ENCODE measurements around the gene OR10Z1. TPM values are rescaled to one million over a fixed set of nuclear protein-coding genes. Genes with fewer than 3 reads are reported as not detected.

Gene OR10Z1
- total and polyA plus RNA-seq, 8 donors = not detected

DNA sequence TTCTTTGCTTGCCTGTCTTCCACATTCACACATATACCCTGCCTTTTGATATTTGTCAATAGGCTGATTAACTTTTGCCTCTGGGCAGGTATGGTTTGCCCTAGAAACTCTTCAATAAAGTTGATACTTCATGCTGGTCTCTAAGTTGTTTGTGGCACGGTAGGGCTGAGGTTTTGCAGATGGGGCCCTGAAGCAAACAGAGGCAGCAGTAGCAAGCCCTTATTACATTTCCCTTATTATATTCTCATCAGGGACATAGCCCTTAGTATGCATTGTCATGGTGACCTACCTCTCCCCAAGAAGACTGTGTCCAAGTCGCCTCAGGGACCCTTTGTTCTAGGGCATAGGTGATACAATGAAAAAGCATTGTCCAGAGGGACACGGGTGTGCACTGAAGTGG, 34.6 kb upstream of the OR10Z1 start, which contains the start of gene OR6P1:
Gene OR6P1, minus strand, starts transcription at position 101 of the 400 bp plus-strand sequence. CDS start 6,976 bp downstream, outside the sequence.
- Histone ChIP-seq H3K27ac (no peak within 1 kb of the TSS), H3K36me3 (no peaks in the 10 kb centered on the region), H3K9me3 (no peaks in the 10 kb centered on the region), H3K4me1 (no peaks in the 10 kb centered on the region), H3K27me3 (no peaks in the 10 kb centered on the region), H3K4me3 (no peak within 1 kb of the TSS)
- no peak for TF ChIP-seq POLR2AphosphoS5 (IDR thresholded peaks at IDR 0.05)
- TF ChIP-seq, protein P1, sequence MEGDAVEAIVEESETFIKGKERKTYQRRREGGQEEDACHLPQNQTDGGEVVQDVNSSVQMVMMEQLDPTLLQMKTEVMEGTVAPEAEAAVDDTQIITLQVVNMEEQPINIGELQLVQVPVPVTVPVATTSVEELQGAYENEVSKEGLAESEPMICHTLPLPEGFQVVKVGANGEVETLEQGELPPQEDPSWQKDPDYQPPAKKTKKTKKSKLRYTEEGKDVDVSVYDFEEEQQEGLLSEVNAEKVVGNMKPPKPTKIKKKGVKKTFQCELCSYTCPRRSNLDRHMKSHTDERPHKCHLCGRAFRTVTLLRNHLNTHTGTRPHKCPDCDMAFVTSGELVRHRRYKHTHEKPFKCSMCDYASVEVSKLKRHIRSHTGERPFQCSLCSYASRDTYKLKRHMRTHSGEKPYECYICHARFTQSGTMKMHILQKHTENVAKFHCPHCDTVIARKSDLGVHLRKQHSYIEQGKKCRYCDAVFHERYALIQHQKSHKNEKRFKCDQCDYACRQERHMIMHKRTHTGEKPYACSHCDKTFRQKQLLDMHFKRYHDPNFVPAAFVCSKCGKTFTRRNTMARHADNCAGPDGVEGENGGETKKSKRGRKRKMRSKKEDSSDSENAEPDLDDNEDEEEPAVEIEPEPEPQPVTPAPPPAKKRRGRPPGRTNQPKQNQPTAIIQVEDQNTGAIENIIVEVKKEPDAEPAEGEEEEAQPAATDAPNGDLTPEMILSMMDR (IDR thresholded peaks at IDR 0.05) = no peak
- no peak for TF ChIP-seq POLR2A (IDR thresholded peaks at IDR 0.05)
- no peak for TF ChIP-seq EP300 (IDR thresholded peaks at IDR 0.05)
- DNase-seq = no peak
- intact Hi-C loops (cut with DNase I; ENCODE audit: low total_unique reads) = no loop called here
- WGBS, 5 donors = 59 to 76% (median 67%) methylated on average over 3 of the region's 3 CpGs

DNA sequence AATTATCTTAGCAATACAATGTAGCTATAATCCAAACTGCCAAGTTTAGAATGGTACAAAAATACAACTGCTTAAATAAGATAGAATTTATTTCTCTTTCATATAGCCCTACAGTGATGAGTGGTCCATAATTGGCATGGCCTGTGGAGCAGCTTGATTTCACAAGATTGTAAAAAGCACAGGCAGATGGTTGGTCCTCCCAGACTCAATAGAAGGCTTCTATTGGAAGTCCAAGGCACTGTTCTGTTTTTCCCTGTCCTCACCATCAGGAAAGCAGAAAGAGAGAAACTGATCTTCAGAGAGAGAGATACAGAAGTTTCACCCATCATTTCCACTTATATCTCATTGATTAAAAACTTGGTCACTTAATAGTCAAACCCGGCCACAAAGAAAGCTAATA, 32.8 kb upstream of the OR10Z1 start:
- no peak overlapping the region for H3K27ac ChIP-seq
- no peaks in the 10 kb centered on the region for H3K9me3 ChIP-seq
- H3K4me1 ChIP-seq = no peaks in the 10 kb centered on the region
- no peak for TF ChIP-seq POLR2A (IDR thresholded peaks at IDR 0.05)
- no peak for TF ChIP-seq EP300 (IDR thresholded peaks at IDR 0.05)
- TF ChIP-seq POLR2AphosphoS5 (IDR thresholded peaks at IDR 0.05) = no peak
- TF ChIP-seq, protein P1 (IDR thresholded peaks at IDR 0.05) = no peak
- no peak overlapping the region for H3K4me3 ChIP-seq
- H3K27me3 ChIP-seq = no peaks in the 10 kb centered on the region
- intact Hi-C loops (cut with DNase I; ENCODE audit: low total_unique reads) = no loop called here
- 75 to 89% (median 83%) methylated on average over 1 of the region's 1 CpG for WGBS, 5 donors
- DNase-seq = no peak
- no peaks in the 10 kb centered on the region for H3K36me3 ChIP-seq

DNA sequence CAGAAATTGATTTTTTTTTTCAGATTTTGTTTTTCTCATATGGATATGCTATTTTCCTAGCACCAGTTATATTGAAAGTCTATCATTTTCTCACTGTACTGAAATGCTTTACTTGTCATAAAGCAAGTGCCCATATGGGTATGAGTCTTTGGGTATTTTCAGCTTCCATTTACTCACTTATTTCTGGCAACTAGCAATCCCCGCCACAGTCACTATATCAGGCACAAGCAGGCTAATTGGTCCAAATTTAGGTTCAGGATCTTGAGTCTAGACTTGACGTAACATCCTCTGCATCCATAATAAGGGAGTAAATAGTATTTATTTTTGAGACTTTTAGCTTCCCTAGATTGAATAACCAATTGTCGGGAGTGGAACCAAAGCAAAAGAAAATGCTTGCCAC, 27.5 kb upstream of the OR10Z1 start:
- TF ChIP-seq POLR2AphosphoS5 (IDR thresholded peaks at IDR 0.05) (no peak), POLR2A (IDR thresholded peaks at IDR 0.05) (no peak), EP300 (IDR thresholded peaks at IDR 0.05) (no peak)
- TF ChIP-seq, protein P1 (IDR thresholded peaks at IDR 0.05) = no peak
- no peaks in the 10 kb centered on the region for H3K4me1 ChIP-seq
- no peak for DNase-seq
- no peaks in the 10 kb centered on the region for H3K36me3 ChIP-seq
- H3K27ac ChIP-seq = no peak overlapping the region
- no peak overlapping the region for H3K4me3 ChIP-seq
- 85 to 94% (median 92%) methylated on average over 3 of the region's 3 CpGs for WGBS, 5 donors
- H3K9me3 ChIP-seq = no peaks in the 10 kb centered on the region
- intact Hi-C loops (cut with DNase I; ENCODE audit: low total_unique reads) = no loop called here
- H3K27me3 ChIP-seq = no peaks in the 10 kb centered on the region

DNA sequence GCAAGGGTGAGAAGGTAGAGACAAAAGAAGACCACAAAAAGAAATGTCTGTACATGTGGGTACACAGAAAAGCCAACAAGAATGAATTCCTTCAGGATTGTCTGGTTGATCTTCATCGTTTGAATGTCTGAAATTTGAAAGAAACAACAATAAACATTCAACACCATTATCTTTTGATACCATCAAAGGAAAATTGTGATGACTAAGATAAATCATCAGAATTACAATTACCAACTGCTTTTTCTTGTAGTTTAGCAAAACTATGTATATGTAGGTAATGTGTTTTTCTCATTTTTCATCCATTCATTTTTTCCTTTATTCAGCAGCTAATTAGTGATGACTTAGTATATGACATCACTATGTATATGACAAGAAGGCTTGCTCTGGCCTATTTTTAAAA, 25.3 kb upstream of the OR10Z1 start, which contains the start of gene OR10X1:
Gene OR10X1, minus strand, starts transcription at position 167 of the 400 bp plus-strand sequence. Its CDS starts 0 bp downstream, at position 167.
- Histone ChIP-seq H3K36me3 (no peaks in the 10 kb centered on the region), H3K4me1 (no peaks in the 10 kb centered on the region), H3K9me3 (no peaks in the 10 kb centered on the region), H3K27ac (no peak within 1 kb of the TSS), H3K27me3 (no peaks in the 10 kb centered on the region), H3K4me3 (no peak within 1 kb of the TSS)
- intact Hi-C loops (cut with DNase I; ENCODE audit: low total_unique reads) = no loop called here
- WGBS, 5 donors = 55 to 72% (median 63%) methylated on average over 1 of the region's 1 CpG
- TF ChIP-seq POLR2A (IDR thresholded peaks at IDR 0.05) (no peak), EP300 (IDR thresholded peaks at IDR 0.05) (no peak), POLR2AphosphoS5 (IDR thresholded peaks at IDR 0.05) (no peak)
- TF ChIP-seq, protein P1 (IDR thresholded peaks at IDR 0.05) = no peak
- no peak for DNase-seq

Measured in stomach (tissue), 9 donors.